NCI-H187 treated with DMSO at 0.1 percent for 48 hours (cell line): ENCODE data around the gene EIF4B.

Experiments
- DNase-seq: peaks from one replicate; lab custom pipeline; 2025; lab: John Stamatoyannopoulos, UW

Gene EIF4B

DNA sequence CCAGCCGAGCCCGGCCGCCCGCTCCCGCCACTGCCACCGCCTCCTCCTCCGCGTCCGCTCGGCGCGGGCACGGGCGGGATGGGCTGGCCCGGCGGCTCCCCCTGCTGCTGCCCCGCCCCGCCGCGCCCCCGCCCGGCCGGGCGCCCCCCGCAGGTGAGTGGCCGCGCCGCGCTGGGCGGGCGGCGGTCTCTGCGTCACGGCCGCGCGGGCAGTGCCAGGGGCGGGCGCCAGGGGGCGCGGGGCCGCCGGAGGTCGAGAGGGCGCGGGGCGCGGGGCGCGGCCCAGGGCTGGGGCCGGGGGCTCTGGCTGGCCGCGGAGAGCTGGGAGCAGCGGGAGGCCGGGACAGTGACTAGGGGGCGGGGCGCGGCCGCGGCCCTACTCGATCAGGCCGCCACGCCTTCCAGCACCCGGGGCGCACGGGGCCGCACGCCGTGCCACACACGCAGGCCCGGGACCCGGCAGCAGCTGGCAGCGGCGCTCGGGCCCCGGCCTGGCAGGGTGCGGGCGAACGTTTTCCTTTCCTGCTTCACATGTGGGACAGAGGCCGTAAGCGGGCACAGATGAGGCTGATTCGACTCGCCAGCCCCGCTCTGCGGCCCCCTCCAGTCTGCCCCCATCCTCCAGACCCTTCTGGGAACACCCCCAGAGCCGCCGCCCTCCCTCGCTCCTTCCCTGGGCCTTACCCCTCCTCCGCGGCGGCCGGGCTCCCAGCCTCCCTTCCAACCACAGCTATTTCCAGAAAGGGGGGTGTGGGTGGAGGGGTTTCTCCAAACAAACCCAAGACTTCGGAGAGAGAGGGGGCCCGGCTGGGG is 41.2 kb downstream of the EIF4B start:
- DNase-seq: no peak

DNA sequence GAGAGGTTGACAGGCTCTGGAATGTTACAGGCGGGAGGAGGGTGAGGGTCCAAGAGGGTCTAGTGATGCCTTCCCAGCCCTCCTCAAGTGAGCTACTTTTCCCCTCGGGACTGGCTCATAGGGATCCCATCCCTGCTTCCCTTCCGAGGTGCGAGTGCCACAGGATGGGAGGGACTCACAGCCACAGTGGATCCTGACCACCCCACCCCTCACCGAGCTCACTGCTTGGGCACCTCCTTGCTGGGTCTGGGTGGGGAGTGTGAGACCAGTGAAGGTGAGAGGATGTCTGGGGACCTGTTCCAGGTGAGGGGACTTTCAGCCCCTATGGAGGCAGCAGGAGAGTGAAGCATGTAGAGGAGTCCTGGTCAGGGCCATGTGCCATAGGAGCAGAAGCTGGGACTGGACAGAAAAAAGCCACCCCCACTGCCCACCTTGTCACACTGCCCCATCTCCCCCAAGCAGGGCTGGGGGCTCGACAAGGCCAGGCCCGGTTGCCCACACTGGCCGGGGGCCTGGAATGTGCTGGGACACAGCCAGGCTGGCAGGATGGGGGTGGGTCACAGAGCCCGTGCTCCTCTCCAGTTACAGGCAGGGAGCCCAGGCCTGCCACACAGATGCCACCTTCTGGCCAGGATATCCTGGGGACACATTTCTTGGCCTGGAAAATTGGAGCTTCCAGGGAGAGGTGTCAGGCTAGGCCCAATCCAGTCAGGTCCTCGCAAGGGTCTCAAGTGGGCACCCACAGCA is 42.0 kb downstream of the EIF4B start:
- no peak for DNase-seq

DNA sequence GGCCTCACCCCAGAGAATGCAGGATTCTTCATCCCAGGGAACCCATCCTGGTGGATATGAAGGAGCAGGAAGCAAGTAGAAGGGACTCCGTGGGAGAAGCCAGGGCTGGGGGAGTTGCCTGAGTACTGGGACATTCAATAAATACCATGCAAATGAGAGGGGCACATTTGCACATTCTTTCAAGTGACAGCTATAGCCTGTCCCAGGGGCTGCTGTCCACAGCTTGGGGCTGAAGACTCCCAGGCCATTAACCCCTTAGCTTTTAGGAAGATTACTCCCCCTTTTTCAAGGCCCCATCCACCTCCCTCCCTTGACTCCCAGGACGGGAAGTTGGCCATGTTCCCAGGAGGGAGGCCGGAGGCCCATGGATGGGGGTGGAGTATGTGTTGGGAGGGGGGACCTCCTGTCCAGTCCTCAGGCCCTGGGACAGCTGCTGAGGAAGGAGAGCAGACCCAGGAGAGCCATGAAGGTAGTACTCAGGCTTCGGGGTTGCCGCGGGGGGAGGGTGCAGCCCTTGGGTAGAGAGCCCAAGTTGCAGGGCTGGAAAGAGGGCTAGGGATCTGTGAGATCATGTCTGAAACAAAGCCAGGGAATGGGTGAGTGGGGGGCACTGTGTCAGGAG is 42.6 kb downstream of the EIF4B start:
- DNase-seq: no peak

DNA sequence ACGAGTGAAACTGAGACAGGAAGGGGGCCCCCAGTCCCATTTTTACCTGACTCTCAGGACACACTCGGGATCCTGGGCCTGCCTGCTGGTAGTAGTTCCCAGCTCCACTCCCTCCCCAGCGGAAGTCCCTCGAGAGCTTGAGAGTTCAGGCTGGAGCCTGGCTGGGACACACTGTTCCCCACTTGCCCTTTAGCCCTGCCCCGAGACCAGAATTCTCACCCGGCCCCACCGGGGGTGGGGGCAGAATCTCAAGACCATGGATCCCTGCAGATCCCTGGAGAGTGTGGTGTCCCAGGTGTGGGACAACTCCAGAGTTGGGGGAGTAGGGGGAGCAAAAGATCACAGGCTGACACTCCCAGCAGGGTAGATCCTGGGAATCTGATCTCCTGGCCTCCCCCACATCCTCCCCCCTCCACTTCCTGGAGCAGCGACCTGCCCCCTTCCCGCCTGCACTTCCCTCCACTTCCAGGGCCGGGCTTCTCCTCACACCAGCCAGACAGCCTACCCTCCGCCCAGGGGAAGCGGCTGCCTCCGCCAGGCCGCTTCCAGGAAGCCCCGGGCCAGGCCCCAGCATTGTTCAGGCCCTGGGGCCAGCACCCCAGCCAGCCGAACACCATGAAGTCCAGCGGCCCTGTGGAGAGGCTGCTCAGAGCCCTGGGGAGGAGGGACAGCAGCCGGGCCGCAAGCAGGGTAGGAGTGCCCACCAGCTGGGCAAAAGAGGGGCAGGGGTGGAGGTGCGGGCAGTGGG is 43.5 kb downstream of the EIF4B start, which contains the start of gene TNS2:
Gene TNS2, plus strand, starts transcription at position 495 of the 748 bp plus-strand sequence. Its CDS starts 121 bp downstream, at position 616.
- DNase-seq: no peak

DNA sequence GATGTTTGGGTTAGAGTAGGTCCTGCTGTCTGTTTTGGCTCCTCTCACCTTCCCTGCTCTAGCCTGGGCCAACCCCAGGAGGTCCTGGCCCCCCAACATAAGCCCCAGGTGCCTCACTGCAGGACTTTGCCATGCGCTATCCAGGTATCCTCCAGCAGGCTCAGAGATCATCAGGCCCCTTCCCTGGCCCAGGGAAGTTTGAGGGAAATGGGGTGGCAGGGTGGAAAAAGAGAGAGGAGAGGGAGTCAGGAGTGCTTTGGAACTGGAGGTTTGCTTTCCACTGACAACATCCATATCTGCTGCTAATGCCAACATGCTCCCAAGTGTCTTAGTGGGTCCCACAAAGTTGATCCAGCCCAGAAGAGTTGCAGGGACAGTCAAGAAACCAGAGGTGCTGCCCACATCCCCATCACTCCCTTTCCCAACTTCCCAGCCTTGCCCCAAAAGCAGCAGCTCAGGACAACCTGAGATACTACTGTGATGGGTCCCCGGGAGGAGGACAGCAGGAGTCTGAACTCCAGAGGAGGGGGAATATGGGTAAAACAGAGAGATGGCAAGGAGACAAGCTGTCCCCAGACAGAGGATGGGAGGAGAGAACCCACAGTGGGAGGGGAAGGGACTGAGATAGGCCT is 44.3 kb downstream of the EIF4B start:
- no peak for DNase-seq

DNA sequence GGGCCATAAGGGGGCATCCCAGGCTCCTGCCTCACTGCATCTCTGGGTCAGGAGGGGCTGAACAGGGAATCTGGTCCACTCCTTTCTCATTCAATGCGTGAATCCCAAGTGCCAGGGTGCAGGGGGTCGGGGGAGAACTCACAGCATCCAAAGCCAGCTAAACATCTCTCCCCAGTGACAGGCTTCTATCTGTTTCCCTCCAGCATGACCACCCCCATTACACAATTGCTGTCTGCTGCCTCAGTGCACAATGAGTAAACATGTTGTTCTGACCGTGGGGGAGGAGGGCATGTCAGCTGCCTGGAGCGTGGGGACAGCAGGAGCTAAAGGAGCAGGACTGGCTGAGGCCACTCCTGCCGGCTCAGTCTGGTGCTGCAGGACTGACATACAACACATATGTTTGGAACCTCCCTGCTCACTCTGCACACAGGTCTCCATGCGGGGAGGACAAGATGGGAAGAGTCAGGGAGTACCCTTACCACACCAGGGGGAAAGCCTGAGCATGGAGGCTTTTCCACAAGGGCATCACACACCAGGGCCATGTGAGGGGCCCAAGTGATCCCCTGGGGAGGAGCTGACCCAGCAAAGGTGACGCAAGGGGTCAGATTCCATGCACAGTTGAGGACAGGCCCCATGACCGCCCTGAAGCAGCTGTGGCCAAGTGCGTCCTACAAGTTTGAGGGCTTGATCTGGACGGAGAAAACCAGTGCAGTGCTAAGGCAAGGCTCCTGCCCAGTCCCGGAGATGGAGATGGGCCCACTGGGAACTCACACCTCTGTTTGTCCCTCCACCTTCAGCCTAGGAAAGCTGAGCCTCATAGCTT is 45.0 kb downstream of the EIF4B start:
- no peak for DNase-seq

DNA sequence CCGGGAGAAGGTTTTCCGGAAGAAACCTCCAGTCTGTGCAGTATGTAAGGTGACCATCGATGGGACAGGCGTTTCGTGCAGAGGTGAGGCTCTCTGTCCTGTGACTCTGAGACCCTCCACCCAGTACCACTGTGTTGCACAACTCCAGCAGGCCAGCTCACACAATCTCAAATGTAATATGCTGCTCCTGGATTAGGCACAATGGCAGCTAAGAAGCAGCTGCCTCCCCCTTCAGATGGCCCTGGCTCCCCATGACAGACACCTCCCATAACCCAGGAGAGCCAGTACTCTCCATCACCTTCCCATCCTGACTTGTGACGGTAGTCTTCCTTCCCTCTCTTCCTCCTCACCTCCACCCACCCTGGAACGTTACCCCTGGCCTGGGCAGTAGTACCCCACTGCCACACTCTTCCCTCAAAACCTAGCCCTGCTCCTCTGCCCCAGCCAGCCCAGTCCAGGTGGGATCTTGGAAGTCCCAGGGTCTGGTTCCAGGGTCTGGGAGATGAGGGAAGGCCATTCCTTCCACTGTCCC is 45.7 kb downstream of the EIF4B start:
- DNase-seq: no peak

DNA sequence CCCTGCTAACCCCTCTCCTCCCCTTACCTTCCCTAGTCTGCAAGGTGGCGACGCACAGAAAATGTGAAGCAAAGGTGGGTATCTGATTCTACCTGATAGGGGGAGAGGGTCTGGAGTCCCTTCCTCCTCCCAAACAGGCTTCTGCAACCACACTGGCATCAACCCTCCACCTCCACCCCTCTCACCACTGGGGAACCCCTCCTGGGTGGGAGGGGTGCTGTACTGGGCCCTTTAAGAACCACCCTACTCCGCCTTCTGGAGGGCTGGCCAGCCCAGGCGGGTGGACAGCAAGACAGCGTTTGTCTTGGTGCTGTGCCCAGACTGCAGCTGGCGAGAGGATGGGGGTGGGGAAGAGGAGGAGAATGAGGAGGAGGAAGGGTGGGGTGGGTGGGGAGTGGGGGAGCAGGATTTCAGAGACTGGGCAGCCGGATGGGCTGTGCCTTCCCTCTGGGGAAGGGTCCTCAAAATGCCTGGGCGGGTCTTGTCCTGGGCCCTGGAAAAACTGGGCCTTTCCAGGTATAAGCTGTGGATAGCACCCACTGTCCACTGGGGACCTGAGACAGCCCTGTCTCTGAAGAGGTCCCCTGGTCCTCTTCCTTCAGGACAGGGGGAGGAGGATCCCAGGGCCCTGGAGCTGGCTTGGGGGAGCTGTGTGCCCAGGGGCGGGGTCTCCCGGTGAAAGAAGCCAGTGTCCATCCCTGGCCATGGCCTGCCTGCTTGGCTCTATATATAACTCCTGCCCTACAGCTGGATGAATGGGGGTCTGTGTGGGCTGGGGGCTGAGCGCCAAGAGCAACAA is 46.4 kb downstream of the EIF4B start:
- no peak for DNase-seq

DNA sequence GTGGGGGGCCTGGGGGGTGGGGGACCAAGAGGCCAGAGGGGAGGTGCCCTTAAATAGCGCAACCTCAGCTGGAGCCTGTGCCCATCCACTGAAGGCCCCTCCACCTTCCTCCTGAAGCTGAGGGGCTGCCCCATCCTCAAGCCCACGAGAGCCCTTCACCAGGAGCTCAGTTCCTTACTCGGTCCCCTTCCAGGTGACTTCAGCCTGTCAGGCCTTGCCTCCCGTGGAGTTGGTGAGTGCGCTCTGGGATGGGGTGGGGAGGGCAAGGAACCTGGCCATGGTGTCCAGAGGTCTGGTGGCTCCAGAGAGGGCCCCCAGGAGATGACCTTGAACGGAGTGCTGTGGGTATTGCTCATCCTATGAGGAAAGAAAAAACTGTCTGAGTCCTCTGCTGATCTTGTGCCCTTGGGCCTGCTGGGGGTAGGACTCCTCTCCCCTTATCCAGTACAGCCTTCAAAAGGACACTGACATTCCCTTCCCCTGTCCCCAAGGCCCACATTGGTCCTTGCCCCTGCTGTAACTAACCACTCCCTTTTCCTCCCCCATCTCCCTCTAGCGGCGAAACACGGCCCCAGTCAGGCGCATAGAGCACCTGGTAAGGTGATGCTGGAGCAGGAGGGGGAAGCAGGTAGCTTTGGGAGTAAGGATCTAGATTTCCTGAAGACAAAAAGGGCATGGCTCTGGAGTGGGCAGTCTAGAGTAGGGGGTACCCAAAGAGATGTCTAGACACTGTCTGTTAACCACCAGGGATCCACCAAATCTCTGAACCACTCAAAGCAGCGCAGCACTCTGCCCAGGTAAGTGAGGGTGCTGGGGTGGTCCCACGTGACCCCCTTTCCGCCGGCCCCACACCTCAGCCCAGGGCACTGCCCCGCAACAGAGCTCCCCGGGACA is 47.2 kb downstream of the EIF4B start:
- peak; percentile 55 for DNase-seq

DNA sequence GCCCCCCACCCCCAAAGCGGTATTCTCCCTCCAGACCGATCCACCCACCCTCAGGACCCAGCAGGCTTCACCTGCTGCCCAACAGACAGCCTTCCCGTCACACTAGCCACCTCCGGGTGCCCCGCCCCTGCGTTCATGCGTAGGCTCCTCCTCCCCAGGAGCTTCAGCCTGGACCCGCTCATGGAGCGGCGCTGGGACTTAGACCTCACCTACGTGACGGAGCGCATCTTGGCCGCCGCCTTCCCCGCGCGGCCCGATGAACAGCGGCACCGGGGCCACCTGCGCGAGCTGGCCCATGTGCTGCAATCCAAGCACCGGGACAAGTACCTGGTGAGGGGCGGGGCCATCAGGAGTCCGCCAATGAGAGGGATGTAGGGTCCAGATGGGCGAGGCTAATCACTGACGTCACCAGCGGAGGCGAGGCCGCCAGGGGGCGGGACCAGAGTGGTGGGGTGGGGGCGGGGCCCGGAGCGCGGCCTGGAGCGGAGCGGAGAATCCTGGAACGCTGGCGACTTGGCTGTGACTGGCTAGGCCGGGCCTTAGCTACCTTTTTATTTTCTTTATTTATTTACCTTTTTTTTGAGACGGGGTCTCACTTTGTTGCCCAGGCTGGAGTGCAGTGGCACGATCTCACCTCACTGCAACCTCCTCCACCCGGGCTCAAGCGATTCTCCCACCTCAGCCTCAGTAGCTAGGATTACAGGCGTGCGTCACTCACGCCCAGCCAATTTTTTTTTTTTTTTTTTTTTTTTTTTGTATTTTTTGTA is 48.0 kb downstream of the EIF4B start:
- peak; percentile 93 for DNase-seq

DNA sequence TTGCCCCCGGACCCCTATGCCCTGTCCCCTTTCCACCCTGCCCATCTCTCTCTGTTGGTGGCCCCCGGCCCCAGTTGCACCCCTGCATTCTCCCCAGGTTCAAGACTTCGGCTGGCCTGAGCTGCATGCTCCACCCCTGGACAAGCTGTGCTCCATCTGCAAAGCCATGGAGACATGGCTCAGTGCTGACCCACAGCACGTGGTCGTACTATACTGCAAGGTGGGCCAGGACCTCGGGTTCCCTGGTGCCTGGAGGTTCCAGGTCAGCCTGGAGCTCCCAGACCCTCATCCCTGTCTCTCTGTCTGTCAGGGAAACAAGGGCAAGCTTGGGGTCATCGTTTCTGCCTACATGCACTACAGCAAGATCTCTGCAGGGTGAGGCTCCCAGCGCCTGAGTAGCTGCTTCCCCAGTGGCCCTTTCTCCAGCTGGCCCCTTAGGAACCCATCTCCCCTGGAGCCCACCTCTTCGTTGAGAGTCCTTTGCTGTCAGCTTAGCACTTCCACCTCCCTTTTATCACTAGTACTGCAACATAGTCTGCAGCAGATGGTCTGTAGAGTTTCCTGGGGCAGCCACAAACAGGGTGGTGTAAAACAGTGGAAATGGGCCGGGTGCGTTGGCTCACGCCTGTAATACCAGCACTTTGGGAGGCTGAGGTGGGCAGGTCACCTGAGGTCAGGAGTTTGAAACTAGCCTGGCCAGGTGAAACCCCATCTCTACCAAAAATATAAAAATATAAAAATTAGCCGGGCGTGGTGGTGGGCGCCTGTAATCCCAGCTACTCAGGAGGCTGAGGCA is 49.4 kb downstream of the EIF4B start:
- DNase-seq: no peak

DNA sequence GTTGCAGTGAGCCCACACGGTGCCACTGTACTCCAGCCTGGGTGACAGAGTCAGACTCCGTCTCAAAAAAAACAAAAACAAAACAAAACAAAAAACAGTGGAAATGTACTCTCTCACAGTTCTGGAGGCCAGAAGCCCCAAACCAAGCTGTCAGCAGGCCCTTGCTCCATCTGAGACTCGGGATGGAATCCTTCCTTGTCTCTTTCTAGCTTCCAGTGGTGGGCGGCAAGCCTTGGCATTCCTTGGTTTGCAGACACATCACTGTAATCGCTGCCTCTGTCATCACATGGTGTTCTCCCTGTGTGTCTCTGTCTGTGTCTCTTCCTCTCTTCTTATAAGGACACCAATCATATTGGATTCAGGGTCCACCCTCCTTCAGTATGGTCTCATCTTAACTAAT is 50.0 kb downstream of the EIF4B start:
- no peak for DNase-seq

DNA sequence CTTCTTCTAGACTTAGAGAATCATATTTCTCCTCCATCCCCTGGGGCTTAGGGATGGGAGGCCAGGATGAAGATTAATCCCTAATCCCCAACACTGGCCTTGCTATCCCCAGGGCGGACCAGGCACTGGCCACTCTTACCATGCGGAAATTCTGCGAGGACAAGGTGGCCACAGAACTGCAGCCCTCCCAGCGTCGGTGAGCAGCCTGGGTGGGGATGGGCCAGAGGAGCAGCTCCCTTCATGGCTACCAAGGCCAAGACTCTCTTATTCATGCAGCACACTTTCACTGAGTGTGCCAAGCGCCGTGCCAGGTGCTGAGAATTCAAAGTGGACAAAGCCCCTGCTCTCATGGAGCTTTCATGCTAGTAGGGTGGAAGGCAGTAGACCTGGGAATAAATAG is 50.6 kb downstream of the EIF4B start:
- no peak for DNase-seq

DNA sequence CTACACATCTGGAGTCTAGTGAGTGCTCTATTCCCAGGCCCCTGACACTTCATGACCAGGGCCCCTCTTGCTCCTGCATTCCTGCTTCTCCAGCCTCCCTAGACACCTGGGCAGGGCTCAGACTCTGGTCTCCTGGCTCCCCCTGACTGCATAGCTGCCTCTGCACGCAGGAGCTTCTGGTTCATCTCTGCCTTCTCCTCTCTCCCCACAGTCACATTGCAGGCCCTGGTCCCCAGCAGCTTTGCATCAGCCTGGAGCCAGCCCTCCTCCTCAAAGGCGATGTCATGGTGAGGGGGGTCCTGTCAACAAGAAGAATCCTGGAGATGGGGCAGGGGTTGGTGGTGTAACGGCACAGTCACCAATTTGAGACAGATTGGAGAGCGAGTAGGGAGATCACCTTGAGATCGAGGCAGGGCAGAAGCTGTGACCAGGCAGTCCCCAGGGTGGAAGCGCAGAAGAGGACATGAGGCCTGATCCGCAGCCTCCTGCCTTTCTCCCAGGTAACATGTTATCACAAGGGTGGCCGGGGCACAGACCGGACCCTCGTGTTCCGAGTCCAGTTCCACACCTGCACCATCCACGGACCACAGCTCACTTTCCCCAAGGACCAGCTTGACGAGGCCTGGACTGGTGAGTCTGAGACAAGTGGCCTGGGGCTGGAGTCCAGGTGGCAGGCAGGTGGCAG is 51.7 kb downstream of the EIF4B start:
- no peak for DNase-seq

DNA sequence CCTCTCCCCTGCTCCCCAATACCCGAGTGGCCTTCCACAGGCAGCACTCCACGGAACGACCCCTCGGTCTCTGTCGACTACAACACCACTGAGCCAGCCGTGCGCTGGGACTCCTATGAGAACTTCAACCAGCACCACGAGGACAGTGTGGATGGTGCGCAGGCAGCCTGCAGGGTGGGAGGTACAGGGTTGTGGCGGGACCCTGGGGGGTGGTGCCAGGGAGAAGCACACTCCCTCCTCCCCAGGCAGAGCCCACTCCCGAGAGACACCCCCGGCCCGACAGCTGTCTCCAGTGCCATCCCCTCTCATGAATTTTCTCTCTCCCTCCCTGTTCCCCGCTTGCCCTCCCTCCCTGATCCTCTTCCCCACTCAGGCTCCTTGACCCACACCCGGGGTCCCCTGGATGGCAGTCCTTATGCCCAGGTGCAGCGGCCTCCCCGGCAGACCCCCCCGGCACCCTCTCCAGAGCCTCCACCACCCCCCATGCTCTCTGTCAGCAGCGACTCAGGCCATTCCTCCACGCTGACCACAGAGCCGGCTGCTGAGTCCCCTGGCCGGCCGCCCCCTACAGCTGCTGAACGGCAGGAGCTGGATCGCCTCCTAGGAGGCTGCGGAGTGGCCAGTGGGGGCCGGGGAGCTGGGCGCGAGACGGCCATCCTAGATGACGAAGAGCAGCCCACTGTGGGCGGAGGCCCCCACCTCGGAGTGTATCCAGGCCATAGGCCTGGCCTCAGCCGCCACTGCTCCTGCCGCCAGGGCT is 52.6 kb downstream of the EIF4B start:
- DNase-seq: no peak
